A204.1 (cell line): ENCODE measurements around the gene TERT.

Experiments used
- FAIRE-seq: peaks from 2 replicates; lab custom pipeline; 2012; peaks lifted over from hg19 to GRCh38; lab: Jason Lieb, UNC

TERT gene

DNA sequence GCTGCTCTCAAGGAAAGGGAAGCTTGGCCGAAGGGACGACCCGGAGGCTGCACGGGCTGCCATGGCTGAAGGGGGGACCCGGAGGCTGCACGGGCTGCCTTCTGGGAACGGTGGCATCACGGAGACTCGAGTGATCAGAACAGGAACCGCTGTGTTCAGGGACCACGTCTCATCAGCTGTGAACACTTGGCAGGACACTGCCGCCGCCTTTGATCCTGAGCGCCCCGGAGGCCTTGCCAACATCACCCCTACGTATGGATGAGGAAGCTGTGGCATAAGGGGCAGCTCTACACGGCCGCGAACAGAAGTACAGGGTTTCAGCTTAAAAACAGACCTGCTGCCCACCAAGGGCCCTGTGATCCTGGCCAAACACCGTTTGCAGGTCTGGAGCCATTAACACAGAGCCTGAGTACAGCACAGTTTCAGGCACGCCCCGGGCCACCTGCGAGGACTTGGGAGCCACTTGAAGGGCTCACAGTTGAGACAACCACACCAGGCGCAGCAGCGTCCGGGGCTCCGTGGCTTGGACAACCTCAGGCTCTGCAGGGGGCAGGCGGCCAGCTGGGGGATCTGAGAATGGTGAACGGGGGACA is 23.9 kb upstream of the TERT start:
- FAIRE-seq: no peak

DNA sequence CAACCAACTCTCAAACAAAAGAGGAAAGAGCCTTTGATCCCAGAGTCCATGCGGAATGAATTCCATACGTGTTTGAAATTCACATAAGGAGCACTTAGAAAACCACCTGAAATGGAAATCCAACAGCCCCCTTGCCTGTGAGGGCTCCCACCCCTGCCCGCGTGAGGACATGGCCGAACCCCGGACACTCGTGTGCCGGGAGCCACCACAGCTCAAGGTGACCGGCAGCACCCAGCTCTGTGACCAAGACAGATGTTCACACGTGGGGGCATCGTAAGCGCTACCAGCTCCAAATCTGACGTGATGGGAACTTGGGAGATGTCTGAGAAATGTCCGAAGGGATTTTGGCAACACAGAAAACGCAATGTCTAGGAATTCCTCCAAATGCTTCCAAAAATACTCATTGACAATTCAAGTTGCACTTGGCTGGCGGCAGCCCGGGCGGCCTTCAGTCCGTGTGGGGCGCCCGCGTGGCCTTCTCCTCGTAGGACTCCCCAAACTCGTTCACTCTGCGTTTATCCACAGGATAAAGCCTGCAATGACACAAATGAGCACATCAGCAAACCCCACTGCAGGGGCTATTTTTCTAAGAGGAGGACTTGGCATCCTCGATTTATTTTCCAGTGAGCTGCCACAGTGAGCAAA is 23.2 kb upstream of the TERT start:
- no peak for FAIRE-seq

DNA sequence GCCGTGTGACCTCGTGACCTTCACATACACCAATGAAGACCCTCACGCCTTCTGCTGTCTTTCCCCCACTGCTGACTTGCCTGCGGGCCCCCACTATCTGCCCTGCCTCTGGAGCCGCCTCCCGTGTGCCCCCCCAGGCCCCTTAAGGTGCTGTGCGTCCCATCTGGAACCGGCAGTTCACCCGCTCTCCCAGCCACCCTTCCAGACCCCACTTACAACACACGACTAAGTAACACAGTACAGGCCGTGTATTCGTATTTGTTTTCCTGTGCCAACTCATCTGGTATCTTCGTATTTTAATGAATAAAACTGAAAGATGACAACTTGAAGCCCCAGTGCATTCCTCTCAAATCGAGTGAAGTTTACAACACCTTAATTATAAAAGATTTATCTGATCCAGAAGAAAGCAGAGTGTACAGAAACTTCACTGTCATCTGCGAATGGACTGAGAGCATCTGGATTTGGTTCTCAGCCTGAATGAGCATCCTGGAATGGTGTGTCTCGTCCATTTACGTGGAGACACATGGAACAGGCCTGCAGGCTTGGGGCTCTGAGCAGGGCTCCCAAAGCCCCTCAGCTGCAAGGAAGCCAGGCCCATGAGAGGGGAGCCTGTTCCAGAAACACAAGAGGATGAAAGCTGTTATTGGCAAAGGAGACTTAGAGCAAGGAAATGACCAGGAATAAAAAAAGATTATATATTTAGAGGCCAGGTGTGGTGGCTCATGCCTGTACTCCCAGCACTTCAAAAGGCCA is 21.9 kb upstream of the TERT start:
- no peak for FAIRE-seq

DNA sequence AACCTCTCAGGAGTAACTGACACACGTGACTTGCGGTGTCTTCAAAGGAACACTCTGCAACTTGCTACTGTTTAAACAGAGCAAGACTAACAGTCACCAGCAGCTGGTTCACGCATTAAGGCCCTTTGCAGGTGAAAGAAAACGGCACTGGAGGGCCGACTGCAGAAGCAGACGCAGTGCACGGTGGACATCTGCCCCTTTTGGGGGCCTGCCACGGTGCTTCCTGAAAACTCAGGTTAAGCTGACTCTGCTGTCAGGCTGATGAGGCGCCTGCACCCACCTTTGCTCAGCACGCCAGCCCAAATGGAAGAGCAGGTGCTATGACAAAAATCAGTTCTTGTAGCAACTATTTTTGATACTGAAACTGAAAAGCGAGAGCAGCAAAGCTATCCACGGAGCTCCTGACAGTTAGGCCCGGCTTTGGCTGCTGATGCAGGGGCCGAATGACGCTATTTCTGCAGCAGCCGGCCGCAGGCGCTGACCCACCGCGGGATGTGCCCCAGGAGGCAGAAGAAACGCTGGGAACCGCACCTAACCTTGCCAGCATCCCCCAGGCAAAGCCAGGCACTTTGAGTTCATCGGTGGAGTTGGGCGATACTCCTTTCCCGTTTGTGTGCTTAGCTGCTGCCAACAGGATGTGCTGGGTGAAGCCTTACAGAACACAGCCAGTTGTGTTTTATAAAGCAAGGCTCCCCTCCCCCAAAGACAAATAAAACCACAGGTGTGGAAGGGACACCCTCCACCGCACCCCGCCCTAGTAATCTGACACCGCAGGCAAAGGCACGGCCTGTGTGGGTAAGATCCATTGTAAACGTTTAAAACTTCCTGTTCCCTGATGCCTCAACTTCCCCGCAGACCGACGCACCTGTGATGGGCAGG is 21.1 kb upstream of the TERT start:
- no peak for FAIRE-seq

DNA sequence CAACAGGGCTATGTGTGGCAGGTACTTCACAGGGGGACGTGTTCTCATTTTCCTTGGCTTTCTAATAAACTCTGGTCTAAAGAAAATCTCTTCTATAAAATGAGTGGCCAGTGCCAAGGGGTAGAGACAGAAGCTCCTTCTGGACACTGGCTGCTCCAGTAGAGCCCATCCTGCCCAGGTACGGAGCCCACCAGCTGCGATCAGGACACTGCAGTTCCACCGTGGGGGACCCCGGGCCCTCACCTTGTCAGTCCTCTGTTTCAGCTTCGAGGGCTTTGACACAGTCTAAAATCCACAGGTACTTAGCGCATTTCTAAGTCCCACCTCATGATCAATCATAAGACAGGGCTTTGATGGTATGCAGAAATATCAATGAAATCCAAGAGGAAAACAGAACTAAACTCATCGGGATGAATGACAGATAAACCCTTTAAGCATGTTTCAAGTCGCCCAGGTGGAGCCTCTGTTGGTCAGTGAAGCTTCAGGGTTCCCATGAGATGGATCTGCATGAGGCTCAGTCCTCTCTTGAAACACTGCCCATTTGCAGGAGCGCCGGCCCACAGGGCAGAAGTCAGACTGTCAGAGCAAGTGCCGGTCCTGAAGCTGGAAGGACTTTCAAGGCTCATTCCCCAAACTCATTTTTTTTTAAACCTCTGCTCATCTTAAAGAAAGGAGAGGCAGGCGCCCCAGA is 20.3 kb upstream of the TERT start:
- FAIRE-seq: no peak

DNA sequence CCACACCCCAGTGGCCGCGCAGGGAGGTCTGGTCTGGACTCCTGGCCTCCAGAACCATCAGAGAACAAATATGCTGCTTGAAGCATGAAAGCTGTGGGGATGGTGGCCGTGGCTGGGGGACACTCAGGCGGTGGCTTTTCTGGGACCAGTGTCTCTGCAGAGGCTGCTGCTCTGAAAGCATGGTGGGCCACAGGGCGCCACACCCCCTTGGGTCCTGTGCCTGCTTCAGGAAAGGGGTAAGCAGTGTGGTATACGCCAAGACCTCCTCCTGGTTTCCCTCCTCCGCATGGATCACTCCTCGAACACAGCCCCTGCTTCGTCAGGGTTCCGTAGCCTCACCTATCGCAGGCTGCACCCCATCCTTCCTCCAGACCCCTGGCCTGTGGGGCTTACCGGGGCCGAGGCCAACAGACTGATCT is 19.7 kb upstream of the TERT start:
- no peak for FAIRE-seq

DNA sequence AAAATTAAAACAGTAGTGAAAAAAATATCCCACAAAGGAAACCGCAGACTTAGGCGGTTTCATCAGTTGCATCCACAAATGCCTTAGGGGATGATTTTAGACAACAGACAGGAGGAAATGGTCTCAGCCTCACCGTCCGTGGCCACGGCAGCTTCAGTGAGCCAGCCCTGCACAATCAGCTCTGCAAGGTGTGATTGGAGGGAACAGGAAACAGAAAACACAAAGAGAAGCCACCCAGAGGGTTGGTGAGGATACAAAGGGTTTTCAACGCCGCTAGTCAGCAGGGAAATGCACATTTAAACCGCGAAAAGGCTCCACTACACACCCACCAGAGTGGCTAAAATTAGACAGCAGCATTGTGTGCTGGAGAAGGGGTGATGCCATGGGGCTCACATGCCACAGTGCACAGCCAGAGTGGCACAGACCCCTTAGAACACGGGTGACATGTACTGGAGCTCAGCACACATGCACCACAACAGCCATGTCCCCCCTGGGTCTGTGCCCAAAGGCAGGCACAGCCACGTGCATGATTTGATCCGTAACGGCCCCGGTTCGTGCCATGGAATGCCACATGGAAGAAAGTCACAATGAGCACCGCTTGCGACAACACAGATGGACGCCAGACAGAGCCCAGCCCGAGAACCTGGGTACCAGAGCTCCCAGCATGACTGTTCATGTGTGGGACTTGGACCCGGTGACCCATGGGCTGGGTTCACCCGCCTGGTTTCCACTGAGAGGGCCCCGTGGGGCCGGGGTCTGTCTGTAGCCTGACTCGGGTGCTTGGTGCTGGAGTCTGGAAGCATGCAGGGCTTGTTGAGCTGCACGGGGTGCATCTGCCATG is 18.3 kb upstream of the TERT start:
- FAIRE-seq: no peak

DNA sequence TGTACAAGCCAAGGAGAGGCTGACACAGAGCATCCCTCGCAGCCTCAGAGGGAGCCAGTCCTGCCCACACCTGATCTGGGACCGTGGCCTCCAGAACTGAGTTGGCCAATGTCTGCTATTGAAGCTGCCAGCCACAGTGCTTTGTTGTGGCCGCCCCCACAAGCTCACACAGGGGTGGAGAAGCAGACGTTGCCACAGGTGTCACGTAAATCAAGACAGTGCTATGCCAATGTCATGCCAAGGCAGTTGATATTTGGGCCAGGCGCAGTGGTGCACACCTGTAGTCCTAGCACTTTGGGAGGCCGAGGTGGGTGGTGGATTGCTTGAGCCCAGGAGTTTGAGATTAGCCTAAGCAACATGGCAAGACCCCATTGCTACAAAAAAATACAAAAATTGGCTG is 17.3 kb upstream of the TERT start:
- FAIRE-seq: no peak

DNA sequence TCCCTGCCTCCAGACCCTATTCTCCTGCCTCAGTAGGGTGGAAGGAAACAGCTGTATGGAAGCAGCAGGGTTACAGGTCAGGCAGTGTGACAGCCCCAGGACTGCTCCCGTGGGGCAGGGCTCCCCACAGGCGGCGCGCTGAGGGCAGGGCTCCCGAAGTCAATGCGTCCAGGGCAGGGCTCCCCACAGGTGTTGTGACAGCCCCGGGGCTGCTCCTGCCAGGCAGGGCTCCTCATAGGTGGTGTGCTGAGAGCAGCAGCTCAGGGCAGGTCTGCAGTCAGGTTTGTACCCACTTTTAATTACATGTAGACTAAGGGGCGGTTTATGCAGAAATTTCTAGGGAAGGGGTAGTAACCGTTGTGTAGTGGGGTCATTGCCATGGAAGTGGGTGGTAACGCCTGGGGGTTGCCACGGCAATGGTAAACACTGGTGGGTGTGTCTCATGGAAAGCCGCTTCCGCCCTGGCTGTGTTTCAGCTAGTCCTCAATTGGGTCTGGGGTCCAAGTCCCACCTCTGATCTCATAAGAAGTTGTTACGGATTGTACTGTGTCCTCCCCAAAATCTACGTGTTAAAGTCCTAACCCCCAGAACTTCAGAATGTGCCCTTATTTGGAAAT is 16.7 kb upstream of the TERT start:
- no peak for FAIRE-seq

DNA sequence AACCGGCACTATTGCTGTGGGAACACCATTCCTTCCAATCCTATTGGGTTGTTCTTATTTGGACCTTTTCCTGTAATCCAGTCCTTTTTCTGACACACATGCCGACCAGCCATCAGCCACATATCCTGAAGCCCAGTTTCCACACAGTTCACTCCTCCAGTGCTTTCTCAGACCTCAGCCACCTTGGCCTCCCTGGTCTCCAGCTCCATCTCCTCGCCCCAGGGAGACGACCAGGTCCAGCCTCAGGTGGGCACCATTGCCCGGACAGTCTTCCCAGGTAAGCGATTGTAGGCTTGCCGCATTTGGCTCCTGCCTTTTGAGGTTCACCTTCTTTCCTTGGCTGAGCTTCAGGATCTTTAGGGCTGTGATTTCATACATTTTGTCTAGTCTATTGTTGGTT is 15.2 kb upstream of the TERT start:
- FAIRE-seq: no peak

DNA sequence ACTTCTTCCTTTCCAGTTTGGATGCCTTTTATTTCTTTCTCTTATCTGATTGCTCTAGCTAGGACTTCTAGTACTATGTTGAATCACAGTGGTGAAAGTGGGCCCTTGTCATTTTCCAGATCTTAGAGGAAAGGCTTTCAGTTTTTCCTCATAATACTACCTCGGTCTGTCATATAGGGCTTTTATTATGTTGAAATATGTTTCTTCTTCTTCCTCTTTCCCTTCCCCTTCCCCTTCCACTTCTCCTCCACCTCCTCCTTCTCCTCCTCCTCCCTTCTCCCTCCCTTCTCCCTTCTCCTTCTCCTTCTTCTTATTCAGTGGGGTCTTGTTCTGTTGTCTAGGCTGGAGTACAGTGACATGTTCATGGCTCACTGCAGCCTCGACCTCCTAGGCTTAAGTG is 9.2 kb upstream of the TERT start:
- no peak for FAIRE-seq

DNA sequence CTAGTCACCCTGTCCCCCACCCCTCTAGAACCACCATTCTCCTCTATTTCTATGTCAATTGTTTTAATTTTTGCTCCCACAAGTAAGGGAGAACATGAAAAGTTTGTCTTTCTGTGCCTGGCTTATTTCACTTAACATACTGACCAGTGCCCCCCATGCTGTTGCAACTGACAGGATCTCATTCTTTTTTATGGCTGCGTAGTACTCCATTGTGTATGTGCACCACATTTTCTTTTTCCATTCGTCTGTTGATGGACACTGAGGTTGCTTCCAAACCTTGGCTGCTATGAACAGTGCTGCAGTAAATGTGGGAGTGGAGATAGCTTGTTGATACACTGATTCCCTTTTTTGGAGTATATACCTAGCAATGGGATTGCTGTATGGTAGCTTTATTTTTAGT is 7.4 kb upstream of the TERT start:
- no peak for FAIRE-seq

DNA sequence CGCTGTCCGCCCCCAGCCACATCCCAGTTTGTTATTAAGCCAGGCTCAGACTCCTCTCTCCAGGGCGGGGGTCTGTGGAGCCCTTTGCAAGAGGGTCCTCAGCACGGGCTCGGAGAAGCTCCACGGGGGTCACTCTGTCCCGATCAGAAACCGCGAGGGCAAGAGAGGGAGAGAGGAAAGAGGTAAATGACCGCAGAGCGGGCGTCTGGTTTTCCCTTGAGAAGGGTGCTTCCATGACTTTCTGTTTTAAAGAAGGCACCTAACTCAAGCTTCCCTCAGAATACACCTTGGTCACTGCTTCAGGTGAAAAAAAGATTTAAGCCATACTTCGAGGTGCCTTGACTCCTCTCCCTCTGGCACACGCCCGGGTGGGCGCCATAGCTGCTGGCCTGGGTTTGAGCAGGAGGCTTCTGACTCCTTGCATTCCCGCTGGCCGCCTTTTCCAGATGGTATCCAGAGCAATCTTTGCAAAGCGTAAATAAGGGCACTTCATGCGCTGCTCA is 5.8 kb upstream of the TERT start:
- no peak for FAIRE-seq

DNA sequence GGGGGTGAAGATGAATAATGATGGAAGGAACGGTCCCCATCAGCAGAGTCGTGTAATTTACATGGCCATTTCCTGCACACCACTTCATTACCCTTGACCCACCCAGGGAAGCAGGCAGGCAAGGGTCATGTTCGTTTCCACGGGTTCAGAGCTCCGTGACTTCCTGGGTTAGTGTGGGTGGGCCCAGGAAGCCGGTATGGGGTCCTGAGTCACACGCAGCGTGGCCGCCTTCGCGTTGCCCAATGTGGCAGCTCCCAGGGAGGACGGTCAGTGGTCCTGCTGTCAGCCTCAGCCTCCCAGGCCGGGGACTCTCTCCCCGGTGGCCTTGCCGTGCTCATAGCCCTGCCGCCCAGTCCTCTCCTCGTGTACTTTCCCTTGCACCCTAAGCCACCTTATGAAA is 5.1 kb upstream of the TERT start:
- no peak for FAIRE-seq

DNA sequence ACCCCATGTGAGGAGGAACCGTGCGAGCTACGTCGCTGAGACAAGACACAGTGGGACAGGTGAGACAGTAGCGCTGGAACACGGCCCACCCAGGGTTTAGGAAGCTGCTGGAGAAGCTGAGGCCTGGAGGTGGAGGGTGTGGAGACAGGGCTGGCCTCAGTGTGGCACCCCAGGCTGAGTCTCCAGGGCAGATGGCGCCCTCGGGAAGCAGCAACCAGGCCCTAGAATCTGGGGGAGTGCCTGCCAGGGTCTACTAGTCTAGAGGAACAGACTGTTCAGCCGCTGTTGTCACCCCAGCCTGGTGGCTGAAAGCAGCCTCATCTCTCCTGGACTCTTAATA is 4.6 kb upstream of the TERT start:
- no peak for FAIRE-seq

DNA sequence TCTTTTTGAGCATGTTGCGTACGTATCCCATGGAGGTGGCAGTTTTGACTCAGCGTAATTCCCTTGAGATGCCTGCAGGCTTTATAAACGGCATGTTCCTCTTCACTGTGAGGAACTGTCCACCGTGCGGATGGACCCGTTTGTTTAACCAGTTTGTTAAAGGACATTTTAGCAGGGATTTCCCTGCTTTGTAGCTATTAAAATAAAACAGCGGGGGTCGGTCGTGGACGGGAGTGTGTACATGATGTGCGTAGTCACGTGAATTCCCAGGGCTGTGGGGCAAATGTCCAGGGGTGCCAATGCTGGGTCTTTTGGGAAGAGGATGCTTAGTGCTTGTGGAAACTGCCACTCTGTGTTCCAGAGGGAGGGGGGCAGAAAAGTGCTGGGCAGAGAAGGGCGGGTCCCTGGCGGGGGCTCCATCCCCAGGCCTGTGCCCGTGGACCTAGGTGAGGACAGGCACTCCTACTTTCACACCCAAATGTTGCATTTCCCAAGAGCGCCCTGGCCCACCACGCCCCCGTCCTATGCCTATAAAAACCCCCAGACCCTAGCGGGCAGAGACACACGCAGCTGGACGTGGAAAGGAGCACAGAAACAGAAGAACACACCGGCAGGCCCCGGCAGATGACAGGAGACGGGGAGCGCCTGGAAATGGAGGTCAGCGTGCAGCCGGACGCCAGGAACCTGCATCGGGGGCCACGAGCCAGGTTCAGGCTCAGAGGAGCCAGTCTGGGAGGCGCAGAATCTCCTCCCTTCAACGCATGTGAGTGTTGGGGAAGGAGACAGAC is 4.0 kb upstream of the TERT start:
- no peak for FAIRE-seq

DNA sequence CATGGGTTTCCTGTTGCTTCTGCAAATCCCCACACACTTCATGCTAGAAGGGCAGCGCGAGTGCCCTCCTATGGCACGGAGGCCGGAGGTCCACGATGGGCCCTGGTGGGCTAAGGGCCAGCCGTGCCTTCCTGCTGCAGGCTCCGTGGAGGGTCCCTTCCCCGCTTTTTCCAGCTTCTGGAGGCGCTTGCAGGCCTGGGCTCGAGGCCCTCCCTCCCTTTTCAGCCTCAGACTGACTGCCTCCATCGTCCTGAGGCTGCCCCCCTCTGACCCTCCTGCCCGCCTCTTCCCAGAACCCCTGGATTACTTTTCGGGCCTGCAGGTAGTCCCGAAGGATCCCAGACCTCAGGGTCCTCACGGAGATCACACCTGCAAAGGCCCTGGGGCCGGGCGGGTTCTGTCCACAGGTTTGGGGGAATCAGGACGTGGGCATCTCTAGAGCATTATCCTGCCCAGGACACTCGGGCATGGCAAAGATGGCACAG is 3.2 kb upstream of the TERT start:
- no peak for FAIRE-seq

DNA sequence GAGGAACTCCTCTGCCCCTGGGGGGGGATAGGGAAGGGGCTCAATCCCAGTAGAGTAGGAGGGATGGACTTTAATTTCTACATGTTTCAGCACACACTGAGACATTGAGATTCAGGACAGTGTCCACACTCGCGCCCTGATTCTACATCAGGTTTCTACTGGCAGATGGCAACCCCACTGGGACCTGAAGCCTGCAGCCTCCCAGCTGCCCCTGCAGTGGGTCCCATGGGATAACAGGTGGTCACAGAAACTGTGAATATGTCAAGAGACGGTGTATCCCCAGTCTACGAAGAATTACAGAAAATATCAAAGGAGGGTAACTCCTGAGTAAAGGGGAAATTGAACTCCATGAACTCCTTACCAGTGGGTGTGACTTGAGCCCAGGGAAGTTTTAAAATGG is 2.4 kb upstream of the TERT start:
- FAIRE-seq: no peak

DNA sequence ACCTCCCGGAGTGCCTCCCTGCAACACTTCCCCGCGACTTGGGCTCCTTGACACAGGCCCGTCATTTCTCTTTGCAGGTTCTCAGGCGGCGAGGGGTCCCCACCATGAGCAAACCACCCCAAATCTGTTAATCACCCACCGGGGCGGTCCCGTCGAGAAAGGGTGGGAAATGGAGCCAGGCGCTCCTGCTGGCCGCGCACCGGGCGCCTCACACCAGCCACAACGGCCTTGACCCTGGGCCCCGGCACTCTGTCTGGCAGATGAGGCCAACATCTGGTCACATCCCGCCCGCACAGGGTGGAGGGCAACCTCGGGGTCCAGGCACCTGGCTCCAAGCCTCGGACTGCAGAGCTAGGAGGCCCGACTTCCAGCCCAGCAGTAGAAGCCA is 776 bp upstream of the TERT start:
- FAIRE-seq: no peak
